DND-41 (cell line): ENCODE data around the gene SPACA4.

ENCODE experiments used
- EZH2 ChIP-seq: IDR thresholded peaks from 3 replicates; pipeline ENCODE4 v1.6.1; 2012; ENCODE audit warnings: borderline replicate concordance, low read depth, mild to moderate bottlenecking, moderate library complexity, low read length, inconsistent platforms; ENCODE audit not compliant: severe bottlenecking
- TF ChIP-seq, protein P1 (sequence below): IDR thresholded peaks from 2 replicates; pipeline ENCODE4 v1.5.1; 2012; ENCODE audit warnings: borderline replicate concordance, low read length, moderate library complexity, mild to moderate bottlenecking; ENCODE audit not compliant: poor library complexity, severe bottlenecking; ENCODE audit errors: extremely low read depth

DNA sequence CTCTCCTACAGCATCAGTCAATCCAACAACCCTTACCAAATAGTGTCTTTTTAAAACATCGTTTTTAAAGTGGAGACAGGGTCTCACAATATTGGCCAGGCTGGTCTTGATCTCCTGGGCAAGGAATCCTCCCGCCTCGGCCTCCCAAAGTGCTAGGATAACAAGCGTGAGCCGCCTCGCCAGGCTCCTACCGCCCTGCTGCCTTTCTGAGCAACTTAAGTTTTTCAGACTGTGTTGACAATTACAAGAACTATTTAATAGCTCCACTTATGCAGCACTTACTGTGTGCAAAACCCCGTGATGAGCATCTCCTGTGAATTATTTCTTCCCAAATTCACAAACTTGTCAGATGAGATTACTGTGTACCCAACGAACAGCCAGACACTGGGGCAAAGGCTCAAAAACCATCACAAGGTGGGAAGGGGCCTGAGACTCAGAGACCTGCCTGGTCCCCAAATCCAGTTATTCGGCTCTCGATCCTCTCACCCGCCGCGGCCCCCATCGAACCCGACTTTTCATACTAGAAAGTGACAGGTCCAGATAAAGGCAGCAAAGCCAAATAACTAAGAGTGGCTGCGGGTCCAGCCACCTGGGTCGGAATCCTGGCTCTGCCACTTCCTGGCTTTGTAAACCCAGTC is 11.9 kb downstream of the SPACA4 start:
- TF ChIP-seq, protein P1, sequence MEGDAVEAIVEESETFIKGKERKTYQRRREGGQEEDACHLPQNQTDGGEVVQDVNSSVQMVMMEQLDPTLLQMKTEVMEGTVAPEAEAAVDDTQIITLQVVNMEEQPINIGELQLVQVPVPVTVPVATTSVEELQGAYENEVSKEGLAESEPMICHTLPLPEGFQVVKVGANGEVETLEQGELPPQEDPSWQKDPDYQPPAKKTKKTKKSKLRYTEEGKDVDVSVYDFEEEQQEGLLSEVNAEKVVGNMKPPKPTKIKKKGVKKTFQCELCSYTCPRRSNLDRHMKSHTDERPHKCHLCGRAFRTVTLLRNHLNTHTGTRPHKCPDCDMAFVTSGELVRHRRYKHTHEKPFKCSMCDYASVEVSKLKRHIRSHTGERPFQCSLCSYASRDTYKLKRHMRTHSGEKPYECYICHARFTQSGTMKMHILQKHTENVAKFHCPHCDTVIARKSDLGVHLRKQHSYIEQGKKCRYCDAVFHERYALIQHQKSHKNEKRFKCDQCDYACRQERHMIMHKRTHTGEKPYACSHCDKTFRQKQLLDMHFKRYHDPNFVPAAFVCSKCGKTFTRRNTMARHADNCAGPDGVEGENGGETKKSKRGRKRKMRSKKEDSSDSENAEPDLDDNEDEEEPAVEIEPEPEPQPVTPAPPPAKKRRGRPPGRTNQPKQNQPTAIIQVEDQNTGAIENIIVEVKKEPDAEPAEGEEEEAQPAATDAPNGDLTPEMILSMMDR = no peak
- no peak for TF ChIP-seq EZH2
